HepG2 (cell line): Measurements from ENCODE around the gene TGM2. TPM values are rescaled to one million over a fixed set of nuclear protein-coding genes. Genes with fewer than 3 reads are reported as not detected.

Experiments used
- AGO2 ChIP-seq: fragments of 200-400 bp; formaldehyde crosslinking; optimal IDR thresholded peaks from 2 replicates; pipeline ENCODE3; 2017; ENCODE audit warnings: mild to moderate bottlenecking, low read depth, low read length, moderate library complexity
- ERF ChIP-seq: IDR thresholded peaks from 2 replicates; pipeline ENCODE4 v1.6.1; 2018; ENCODE audit warnings: missing biosample characterization, missing genetic modification reagents
- GLI4 ChIP-seq: sonication (generic); formaldehyde crosslinking; IDR thresholded peaks from 2 replicates; pipeline ENCODE4 v1.5.1; 2020; ENCODE audit warnings: missing genetic modification reagents, mild to moderate bottlenecking, moderate library complexity, borderline replicate concordance
- HCFC1 ChIP-seq: fragments of 150-350 bp; IDR thresholded peaks from 2 replicates; pipeline ENCODE4 v1.6.1; 2014; ENCODE audit warnings: low read depth, low read length
- SMARCE1 ChIP-seq: fragments of 450-650 bp; IDR thresholded peaks from 2 replicates; pipeline ENCODE4 v1.6.1; 2017; ENCODE audit warnings: borderline replicate concordance
- SOX5 ChIP-seq: IDR thresholded peaks from 2 replicates; pipeline ENCODE4 v1.6.1; 2016; ENCODE audit warnings: borderline replicate concordance
- STAG1 ChIP-seq: sonication (generic); formaldehyde crosslinking; IDR thresholded peaks from 2 replicates; pipeline ENCODE4 v1.4.0; 2020; ENCODE audit warnings: missing genetic modification reagents
- YY1 ChIP-seq: IDR thresholded peaks from 2 replicates; pipeline ENCODE4 v1.6.1; 2011; ENCODE audit warnings: low read length, low read depth, moderate library complexity, mild to moderate bottlenecking; ENCODE audit not compliant: insufficient read depth, insufficient replicate concordance
- ZNF3 ChIP-seq: IDR thresholded peaks from 2 replicates; pipeline ENCODE4 v1.7.0; 2017; ENCODE audit warnings: inconsistent platforms
- ZNF605 ChIP-seq: sonication (generic); formaldehyde crosslinking; IDR thresholded peaks from 2 replicates; pipeline ENCODE4 v1.8.0; 2022; ENCODE audit warnings: mild to moderate bottlenecking, missing genetic modification reagents
- polyA plus RNA-seq, 8 experiments: library from polyadenylated mRNA; depleted of rRNA in 3 of 8; stranded (reverse) in 7 of 8; unstranded in 1 of 8; fragments of >200 nt; fragmentation: Illumina TruSeq in 4 of 8; extraction: Trizol in 4 of 8; gene quantifications; 2 replicates each; pipeline versions ENCODE4 v1.2.1 to v1.2.3, GENCODE V29; 2011 to 2016; ENCODE audit warnings: low read depth in 4 of 8, missing spikeins in 1 of 8, mixed read lengths in 1 of 8; ENCODE audit not compliant: insufficient read depth in 1 of 8
- total RNA-seq, 5 experiments: library from RNA; depleted of rRNA; stranded (reverse); fragments of >200 nt; fragmentation: Illumina TruSeq; extraction: Trizol; gene quantifications; 2 replicates each; pipeline ENCODE4 v1.2.3, GENCODE V29; 2016; ENCODE audit warnings: low read depth in 1 of 5
- TF ChIP-seq, protein P1 (sequence below): IDR thresholded peaks from 2 replicates; pipeline ENCODE4 v1.6.1; 2016; ENCODE audit warnings: low read depth, control low read depth
- TF ChIP-seq, protein P2 (sequence below): IDR thresholded peaks from 2 replicates; pipeline ENCODE4 v1.6.1; 2012; ENCODE audit warnings: low read length, improper control_type of control experiment
- TF ChIP-seq, protein P3 (sequence below): sonication (generic); formaldehyde crosslinking; IDR thresholded peaks from 2 replicates; pipeline ENCODE4 v1.9.0; 2021; ENCODE audit warnings: missing genetic modification reagents, mild to moderate bottlenecking, borderline replicate concordance
- TF ChIP-seq, protein P4 (sequence below), 2 experiments: sonication (generic) in 1 of 2; formaldehyde crosslinking in 1 of 2; IDR thresholded peaks; 2 replicates each; pipeline versions ENCODE4 v1.4.0 to v1.6.1; 2018 to 2020; ENCODE audit warnings: missing genetic modification reagents in 2 of 2, borderline replicate concordance in 1 of 2, low read depth in 1 of 2, mild to moderate bottlenecking in 1 of 2, missing biosample characterization in 1 of 2
- TF ChIP-seq, protein P5 (sequence below): sonication (generic); formaldehyde crosslinking; IDR thresholded peaks from 2 replicates; pipeline ENCODE4 v1.9.0; 2022; ENCODE audit warnings: low read depth, missing genetic modification reagents
- TF ChIP-seq, protein P6 (sequence below): sonication (generic); formaldehyde crosslinking; IDR thresholded peaks from 2 replicates; pipeline ENCODE4 v1.8.1; 2023; ENCODE audit warnings: mild to moderate bottlenecking, missing genetic modification reagents

TGM2 gene
- total and polyA plus RNA-seq, 2 of the 13 experiments (the other 11 are each of a cell fraction or from before 2014, with no cell fraction given), result 4.2 to 46.4 TPM

DNA sequence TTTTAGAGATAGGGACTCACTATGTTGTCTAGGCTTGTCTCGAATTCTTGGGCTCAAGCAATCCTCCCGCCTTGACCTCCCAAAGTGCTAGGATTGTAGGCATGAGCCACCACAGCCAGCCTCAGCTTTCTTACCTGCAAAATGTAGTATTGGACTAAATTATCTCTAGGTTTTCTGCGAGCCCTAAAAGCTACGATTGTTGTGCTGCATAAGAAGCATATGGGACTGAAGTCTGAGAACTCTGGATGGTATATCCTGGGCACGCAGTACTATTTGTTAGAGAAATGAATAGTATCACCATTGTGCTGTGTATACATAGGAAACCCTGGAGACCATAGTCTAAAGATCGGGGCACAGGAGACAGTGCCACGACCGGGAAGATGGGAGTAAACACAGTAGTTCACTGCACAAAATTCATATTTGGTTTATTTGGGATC, 71.4 kb downstream of the TGM2 start (continued):
- TF ChIP-seq HCFC1, result no peak
- no peak for TF ChIP-seq STAG1 (CRISPR knock-in tag)
- TF ChIP-seq, protein P1, sequence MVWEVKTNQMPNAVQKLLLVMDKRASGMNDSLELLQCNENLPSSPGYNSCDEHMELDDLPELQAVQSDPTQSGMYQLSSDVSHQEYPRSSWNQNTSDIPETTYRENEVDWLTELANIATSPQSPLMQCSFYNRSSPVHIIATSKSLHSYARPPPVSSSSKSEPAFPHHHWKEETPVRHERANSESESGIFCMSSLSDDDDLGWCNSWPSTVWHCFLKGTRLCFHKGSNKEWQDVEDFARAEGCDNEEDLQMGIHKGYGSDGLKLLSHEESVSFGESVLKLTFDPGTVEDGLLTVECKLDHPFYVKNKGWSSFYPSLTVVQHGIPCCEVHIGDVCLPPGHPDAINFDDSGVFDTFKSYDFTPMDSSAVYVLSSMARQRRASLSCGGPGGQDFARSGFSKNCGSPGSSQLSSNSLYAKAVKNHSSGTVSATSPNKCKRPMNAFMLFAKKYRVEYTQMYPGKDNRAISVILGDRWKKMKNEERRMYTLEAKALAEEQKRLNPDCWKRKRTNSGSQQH, result 0 out of 2 replicates have a peak, but pooled peaks have one; percentile 51
- TF ChIP-seq, protein P2, sequence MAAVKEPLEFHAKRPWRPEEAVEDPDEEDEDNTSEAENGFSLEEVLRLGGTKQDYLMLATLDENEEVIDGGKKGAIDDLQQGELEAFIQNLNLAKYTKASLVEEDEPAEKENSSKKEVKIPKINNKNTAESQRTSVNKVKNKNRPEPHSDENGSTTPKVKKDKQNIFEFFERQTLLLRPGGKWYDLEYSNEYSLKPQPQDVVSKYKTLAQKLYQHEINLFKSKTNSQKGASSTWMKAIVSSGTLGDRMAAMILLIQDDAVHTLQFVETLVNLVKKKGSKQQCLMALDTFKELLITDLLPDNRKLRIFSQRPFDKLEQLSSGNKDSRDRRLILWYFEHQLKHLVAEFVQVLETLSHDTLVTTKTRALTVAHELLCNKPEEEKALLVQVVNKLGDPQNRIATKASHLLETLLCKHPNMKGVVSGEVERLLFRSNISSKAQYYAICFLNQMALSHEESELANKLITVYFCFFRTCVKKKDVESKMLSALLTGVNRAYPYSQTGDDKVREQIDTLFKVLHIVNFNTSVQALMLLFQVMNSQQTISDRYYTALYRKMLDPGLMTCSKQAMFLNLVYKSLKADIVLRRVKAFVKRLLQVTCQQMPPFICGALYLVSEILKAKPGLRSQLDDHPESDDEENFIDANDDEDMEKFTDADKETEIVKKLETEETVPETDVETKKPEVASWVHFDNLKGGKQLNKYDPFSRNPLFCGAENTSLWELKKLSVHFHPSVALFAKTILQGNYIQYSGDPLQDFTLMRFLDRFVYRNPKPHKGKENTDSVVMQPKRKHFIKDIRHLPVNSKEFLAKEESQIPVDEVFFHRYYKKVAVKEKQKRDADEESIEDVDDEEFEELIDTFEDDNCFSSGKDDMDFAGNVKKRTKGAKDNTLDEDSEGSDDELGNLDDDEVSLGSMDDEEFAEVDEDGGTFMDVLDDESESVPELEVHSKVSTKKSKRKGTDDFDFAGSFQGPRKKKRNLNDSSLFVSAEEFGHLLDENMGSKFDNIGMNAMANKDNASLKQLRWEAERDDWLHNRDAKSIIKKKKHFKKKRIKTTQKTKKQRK, result no peak
- TF ChIP-seq ERF (CRISPR knock-in tag), result no peak
- no peak for TF ChIP-seq GLI4 (CRISPR knock-in tag)
- TF ChIP-seq ZNF605 (CRISPR knock-in tag), result no peak
- TF ChIP-seq YY1, result no peak
- peak; percentile 77; the same call in 1 of the 2 replicates for TF ChIP-seq SOX5 (CRISPR knock-in tag)
- TF ChIP-seq, protein P3, sequence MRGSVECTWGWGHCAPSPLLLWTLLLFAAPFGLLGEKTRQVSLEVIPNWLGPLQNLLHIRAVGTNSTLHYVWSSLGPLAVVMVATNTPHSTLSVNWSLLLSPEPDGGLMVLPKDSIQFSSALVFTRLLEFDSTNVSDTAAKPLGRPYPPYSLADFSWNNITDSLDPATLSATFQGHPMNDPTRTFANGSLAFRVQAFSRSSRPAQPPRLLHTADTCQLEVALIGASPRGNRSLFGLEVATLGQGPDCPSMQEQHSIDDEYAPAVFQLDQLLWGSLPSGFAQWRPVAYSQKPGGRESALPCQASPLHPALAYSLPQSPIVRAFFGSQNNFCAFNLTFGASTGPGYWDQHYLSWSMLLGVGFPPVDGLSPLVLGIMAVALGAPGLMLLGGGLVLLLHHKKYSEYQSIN (CRISPR knock-in tag), result no peak
- TF ChIP-seq, protein P4, sequence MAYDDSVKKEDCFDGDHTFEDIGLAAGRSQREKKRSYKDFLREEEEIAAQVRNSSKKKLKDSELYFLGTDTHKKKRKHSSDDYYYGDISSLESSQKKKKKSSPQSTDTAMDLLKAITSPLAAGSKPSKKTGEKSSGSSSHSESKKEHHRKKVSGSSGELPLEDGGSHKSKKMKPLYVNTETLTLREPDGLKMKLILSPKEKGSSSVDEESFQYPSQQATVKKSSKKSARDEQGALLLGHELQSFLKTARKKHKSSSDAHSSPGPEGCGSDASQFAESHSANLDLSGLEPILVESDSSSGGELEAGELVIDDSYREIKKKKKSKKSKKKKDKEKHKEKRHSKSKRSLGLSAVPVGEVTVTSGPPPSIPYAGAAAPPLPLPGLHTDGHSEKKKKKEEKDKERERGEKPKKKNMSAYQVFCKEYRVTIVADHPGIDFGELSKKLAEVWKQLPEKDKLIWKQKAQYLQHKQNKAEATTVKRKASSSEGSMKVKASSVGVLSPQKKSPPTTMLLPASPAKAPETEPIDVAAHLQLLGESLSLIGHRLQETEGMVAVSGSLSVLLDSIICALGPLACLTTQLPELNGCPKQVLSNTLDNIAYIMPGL (CRISPR knock-in tag; IDR thresholded peaks at IDR 0.05; ENCODE audit: borderline replicate concordance in 1 of 2, low read depth in 1 of 2), result no peak
- TF ChIP-seq AGO2, result no peak
- TF ChIP-seq SMARCE1, result no peak
- TF ChIP-seq, protein P5, sequence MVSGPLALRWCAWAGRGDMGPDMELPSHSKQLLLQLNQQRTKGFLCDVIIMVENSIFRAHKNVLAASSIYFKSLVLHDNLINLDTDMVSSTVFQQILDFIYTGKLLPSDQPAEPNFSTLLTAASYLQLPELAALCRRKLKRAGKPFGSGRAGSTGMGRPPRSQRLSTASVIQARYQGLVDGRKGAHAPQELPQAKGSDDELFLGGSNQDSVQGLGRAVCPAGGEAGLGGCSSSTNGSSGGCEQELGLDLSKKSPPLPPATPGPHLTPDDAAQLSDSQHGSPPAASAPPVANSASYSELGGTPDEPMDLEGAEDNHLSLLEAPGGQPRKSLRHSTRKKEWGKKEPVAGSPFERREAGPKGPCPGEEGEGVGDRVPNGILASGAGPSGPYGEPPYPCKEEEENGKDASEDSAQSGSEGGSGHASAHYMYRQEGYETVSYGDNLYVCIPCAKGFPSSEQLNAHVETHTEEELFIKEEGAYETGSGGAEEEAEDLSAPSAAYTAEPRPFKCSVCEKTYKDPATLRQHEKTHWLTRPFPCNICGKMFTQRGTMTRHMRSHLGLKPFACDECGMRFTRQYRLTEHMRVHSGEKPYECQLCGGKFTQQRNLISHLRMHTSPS (CRISPR knock-in tag), result peak; percentile 66; the same call in 1 of the 2 replicates
- TF ChIP-seq, protein P6, sequence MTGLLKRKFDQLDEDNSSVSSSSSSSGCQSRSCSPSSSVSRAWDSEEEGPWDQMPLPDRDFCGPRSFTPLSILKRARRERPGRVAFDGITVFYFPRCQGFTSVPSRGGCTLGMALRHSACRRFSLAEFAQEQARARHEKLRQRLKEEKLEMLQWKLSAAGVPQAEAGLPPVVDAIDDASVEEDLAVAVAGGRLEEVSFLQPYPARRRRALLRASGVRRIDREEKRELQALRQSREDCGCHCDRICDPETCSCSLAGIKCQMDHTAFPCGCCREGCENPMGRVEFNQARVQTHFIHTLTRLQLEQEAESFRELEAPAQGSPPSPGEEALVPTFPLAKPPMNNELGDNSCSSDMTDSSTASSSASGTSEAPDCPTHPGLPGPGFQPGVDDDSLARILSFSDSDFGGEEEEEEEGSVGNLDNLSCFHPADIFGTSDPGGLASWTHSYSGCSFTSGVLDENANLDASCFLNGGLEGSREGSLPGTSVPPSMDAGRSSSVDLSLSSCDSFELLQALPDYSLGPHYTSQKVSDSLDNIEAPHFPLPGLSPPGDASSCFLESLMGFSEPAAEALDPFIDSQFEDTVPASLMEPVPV, result no peak
- TF ChIP-seq ZNF3 (CRISPR knock-in tag), result no peak
